Activated naive CD4-positive, alpha-beta T cell treated with anti-CD3 and anti-CD28 coated beads for 36 hours (primary cell): ENCODE measurements around the gene CAPN14. TPM values are rescaled to one million over a fixed set of nuclear protein-coding genes. Genes with fewer than 3 reads are reported as not detected.

ENCODE experiments used
- CTCF ChIA-PET: fragments of 350-600 bp; sonication (Branson Sonifier 250); formaldehyde crosslinking; loops from one replicate; lab custom pipeline; 2021; ENCODE audit warnings: antibody characterized with exemption; lab: Charles Lee
- DNase-seq: peaks from one replicate; pipeline ENCODE4 v3.0.0-alpha.2; 2020
- H3K27ac Mint-ChIP-seq: one replicate; pipeline ENCODE4 v1.8.0; 2021; ENCODE audit warnings: mild to moderate bottlenecking, mixed read lengths
- H3K27me3 Mint-ChIP-seq: one replicate; pipeline ENCODE4 v1.8.0; 2021; ENCODE audit warnings: low read depth, mixed read lengths
- H3K36me3 Mint-ChIP-seq: one replicate; pipeline ENCODE4 v1.8.0; 2021; ENCODE audit warnings: low read depth, mixed read lengths
- H3K4me1 Mint-ChIP-seq: one replicate; pipeline ENCODE4 v1.8.0; 2021; ENCODE audit warnings: low read depth, mixed read lengths
- H3K4me3 Mint-ChIP-seq: one replicate; pipeline ENCODE4 v1.8.0; 2021; ENCODE audit warnings: mild to moderate bottlenecking, moderate library complexity, mixed read lengths
- H3K9me3 Mint-ChIP-seq: one replicate; pipeline ENCODE4 v1.8.0; 2021; ENCODE audit warnings: mixed read lengths
- intact Hi-C: fragments of 100-400 bp; cut with micrococcal nuclease; formaldehyde crosslinking; loops from one replicate; pipeline ENCODE4 v1.15.1; 2023
- total RNA-seq, 2 experiments: library from RNA; stranded (reverse); gene quantifications; one replicate each; pipeline ENCODE4 v1.2.3, GENCODE V29; 2021

The CAPN14 gene, protein sequence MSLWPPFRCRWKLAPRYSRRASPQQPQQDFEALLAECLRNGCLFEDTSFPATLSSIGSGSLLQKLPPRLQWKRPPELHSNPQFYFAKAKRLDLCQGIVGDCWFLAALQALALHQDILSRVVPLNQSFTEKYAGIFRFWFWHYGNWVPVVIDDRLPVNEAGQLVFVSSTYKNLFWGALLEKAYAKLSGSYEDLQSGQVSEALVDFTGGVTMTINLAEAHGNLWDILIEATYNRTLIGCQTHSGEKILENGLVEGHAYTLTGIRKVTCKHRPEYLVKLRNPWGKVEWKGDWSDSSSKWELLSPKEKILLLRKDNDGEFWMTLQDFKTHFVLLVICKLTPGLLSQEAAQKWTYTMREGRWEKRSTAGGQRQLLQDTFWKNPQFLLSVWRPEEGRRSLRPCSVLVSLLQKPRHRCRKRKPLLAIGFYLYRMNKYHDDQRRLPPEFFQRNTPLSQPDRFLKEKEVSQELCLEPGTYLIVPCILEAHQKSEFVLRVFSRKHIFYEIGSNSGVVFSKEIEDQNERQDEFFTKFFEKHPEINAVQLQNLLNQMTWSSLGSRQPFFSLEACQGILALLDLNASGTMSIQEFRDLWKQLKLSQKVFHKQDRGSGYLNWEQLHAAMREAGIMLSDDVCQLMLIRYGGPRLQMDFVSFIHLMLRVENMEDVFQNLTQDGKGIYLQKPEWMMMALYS
- total RNA-seq: 1 to 10 TPM; 1.1 TPM

- Mint-ChIP-seq H3K4me1 (peaks cover 17% of the 10 kb centered on the region), H3K27me3 (peaks cover 7% of the 10 kb centered on the region), H3K27ac (no peak within 1 kb of the TSS), H3K36me3 (no peaks in the 10 kb centered on the region), H3K9me3 (no peaks in the 10 kb centered on the region), H3K4me3 (no peak within 1 kb of the TSS)
- intact Hi-C loops: loop anchor here (1.0 kb wide), 1 partner anchor 107 kb away; no protein-coding TSS in a partner anchor
- no peak for DNase-seq
- CTCF ChIA-PET: no interaction called here
These were observed at the start of gene CAPN14 for GRCh38 chr2:31217465-31218200. TSS of gene CAPN14 (minus strand) at chr2:31217515. CDS start at chr2:31205447, 12,068 bp downstream.

GRCh38 chr2:31266804-31267203, 49.5 kb upstream of the CAPN14 start:
- no peaks in the 10 kb centered on the region for H3K27me3 Mint-ChIP-seq
- intact Hi-C loops: no loop called here
- CTCF ChIA-PET: no interaction called here

GRCh38 chr2:31265234-31265633, 47.9 kb upstream of the CAPN14 start:
- DNase-seq: no peak
- Mint-ChIP-seq H3K27me3 (no peaks in the 10 kb centered on the region), H3K9me3 (no peaks in the 10 kb centered on the region), H3K36me3 (peaks cover 4% of the 10 kb centered on the region), H3K27ac (no peak overlapping the region), H3K4me3 (no peak overlapping the region), H3K4me1 (no peaks in the 10 kb centered on the region)
- CTCF ChIA-PET: interaction anchor here (0.5 kb wide), 1 partner anchor 1140 kb away, joined by 3 read pairs; no protein-coding TSS in a partner anchor
- intact Hi-C loops: no loop called here

More at GRCh38 chr2:31266804-31267203, 49.5 kb upstream of the CAPN14 start:
- Mint-ChIP-seq H3K4me3 (no peak overlapping the region), H3K4me1 (no peaks in the 10 kb centered on the region), H3K9me3 (no peaks in the 10 kb centered on the region), H3K27ac (no peak overlapping the region), H3K36me3 (peaks cover 1% of the 10 kb centered on the region)
- DNase-seq: no peak

DNA sequence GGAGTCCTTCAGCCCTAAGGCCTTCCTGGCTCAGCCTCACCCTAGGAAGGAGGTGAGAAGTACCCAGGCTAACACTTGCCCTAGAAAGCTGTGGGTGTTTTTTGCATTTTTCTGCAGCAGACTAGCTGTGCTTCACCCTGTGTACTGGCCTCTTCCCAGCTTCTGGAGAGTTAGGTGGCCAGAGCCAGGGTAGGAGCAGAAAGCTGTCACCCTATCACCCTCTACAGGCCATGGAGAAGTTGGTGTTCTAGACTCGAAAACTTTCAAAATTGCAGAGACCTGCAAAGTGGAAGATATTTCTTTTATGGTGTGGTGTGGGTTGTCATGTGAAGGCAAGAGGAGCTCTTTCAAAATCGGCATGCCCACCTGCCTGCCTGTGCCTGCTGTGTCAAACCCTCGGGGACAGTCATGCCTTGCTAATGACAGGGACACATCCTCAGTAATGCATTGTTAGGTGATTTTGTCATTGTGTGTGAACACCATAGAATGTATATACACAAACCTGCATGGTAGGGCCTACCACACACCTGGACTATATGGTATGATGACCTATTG, 46.4 kb upstream of the CAPN14 start:
- CTCF ChIA-PET: no interaction called here
- H3K4me1 Mint-ChIP-seq: no peaks in the 10 kb centered on the region
- H3K9me3 Mint-ChIP-seq: no peaks in the 10 kb centered on the region
- no peak overlapping the region for H3K27ac Mint-ChIP-seq
- H3K27me3 Mint-ChIP-seq: no peaks in the 10 kb centered on the region
- no peak for DNase-seq
- H3K36me3 Mint-ChIP-seq: peaks cover 4% of the 10 kb centered on the region
- intact Hi-C loops: no loop called here
- H3K4me3 Mint-ChIP-seq: no peak overlapping the region

GRCh38 chr2:31260870-31261269, 43.6 kb upstream of the CAPN14 start:
- CTCF ChIA-PET: no interaction called here
- H3K27me3 Mint-ChIP-seq: no peaks in the 10 kb centered on the region
- no peak overlapping the region for H3K27ac Mint-ChIP-seq
- no peaks in the 10 kb centered on the region for H3K9me3 Mint-ChIP-seq
- H3K36me3 Mint-ChIP-seq: peaks cover 4% of the 10 kb centered on the region
- H3K4me3 Mint-ChIP-seq: no peak overlapping the region
- intact Hi-C loops: no loop called here
- no peak for DNase-seq
- no peaks in the 10 kb centered on the region for H3K4me1 Mint-ChIP-seq

- Mint-ChIP-seq H3K27me3 (no peaks in the 10 kb centered on the region), H3K4me3 (no peak overlapping the region), H3K4me1 (no peaks in the 10 kb centered on the region), H3K27ac (no peak overlapping the region), H3K36me3 (peaks cover 4% of the 10 kb centered on the region), H3K9me3 (no peaks in the 10 kb centered on the region)
- intact Hi-C loops: no loop called here
- no peak for DNase-seq
- CTCF ChIA-PET: no interaction called here
These were observed 41.8 kb upstream of the CAPN14 start for GRCh38 chr2:31259075-31259474.

- H3K36me3 Mint-ChIP-seq: peaks cover 4% of the 10 kb centered on the region
- DNase-seq: no peak
- H3K4me1 Mint-ChIP-seq: no peaks in the 10 kb centered on the region
- no peak overlapping the region for H3K27ac Mint-ChIP-seq
- H3K4me3 Mint-ChIP-seq: no peak overlapping the region
- H3K27me3 Mint-ChIP-seq: no peaks in the 10 kb centered on the region
- intact Hi-C loops: no loop called here
- no peaks in the 10 kb centered on the region for H3K9me3 Mint-ChIP-seq
- CTCF ChIA-PET: interaction anchor here (0.6 kb wide), 1 partner anchor 51 kb away, joined by 5 read pairs; no protein-coding TSS in a partner anchor
These were observed 41.0 kb upstream of the CAPN14 start for GRCh38 chr2:31258351-31258750.

DNA sequence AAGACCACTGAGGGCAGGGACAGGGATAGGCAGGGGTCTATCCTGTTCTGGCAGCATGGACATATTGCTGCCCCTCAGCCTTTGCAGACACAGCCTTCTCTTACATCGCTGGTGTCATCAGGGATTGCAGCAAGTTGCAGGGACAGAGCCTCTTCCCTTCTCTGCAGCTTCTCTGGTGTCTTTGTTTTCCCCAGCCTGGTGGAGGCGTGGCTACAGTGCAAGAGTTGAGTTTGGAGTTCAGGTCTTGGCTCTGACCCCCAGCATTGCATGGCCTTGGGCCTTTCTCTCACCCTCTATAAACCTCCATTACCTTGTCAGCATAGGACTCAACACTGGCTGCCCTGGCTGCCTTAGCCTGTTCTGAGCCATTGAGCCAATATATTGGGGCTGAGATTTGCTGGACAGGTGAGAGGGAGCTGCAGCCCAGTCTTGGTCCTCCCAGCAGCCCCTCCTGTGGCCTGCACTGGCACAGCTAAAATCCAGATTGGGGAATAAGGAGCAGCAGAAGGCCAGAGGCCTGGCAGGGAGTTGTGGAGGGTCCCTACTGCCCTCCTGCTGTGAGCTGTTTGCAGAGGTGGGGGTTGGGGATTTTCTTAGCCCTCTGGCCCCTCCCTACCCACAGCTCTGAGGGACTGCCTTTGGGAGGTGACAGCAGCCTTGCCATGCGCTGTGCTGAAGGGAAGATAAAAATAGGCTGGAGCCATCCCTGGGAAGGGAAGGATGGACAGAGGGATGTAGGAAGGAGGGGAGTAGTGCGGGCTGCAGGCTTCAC, 39.5 kb upstream of the CAPN14 start:
- intact Hi-C loops: no loop called here
- Mint-ChIP-seq H3K36me3 (peaks cover 2% of the 10 kb centered on the region), H3K9me3 (no peaks in the 10 kb centered on the region), H3K4me1 (no peaks in the 10 kb centered on the region), H3K27ac (no peak overlapping the region), H3K4me3 (no peak overlapping the region), H3K27me3 (no peaks in the 10 kb centered on the region)
- DNase-seq: no peak
- CTCF ChIA-PET: no interaction called here

GRCh38 chr2:31255911-31256571, 38.7 kb upstream of the CAPN14 start:
- H3K36me3 Mint-ChIP-seq: peaks cover under 1% of the 10 kb centered on the region

GRCh38 chr2:31254237-31255203, 37.2 kb upstream of the CAPN14 start:
- Mint-ChIP-seq H3K27me3 (no peaks in the 10 kb centered on the region), H3K4me3 (no peak overlapping the region), H3K4me1 (no peaks in the 10 kb centered on the region), H3K36me3 (no peaks in the 10 kb centered on the region), H3K9me3 (no peaks in the 10 kb centered on the region), H3K27ac (no peak overlapping the region)
- CTCF ChIA-PET: no interaction called here
- intact Hi-C loops: no loop called here
- no peak for DNase-seq

More at GRCh38 chr2:31255911-31256571, 38.7 kb upstream of the CAPN14 start:
- H3K9me3 Mint-ChIP-seq: no peaks in the 10 kb centered on the region
- H3K4me1 Mint-ChIP-seq: no peaks in the 10 kb centered on the region
- DNase-seq: no peak
- no peak overlapping the region for H3K4me3 Mint-ChIP-seq
- H3K27ac Mint-ChIP-seq: no peak overlapping the region
- H3K27me3 Mint-ChIP-seq: no peaks in the 10 kb centered on the region
- intact Hi-C loops: no loop called here
- CTCF ChIA-PET: no interaction called here
